ENCODE measurements around the gene KDM4B. TPM values are rescaled to one million over a fixed set of nuclear protein-coding genes. Genes with fewer than 3 reads are reported as not detected.

Gene KDM4B
- total RNA-seq, 1 donor from 2014 or later = 153 TPM

- TF ChIP-seq, protein P1, sequence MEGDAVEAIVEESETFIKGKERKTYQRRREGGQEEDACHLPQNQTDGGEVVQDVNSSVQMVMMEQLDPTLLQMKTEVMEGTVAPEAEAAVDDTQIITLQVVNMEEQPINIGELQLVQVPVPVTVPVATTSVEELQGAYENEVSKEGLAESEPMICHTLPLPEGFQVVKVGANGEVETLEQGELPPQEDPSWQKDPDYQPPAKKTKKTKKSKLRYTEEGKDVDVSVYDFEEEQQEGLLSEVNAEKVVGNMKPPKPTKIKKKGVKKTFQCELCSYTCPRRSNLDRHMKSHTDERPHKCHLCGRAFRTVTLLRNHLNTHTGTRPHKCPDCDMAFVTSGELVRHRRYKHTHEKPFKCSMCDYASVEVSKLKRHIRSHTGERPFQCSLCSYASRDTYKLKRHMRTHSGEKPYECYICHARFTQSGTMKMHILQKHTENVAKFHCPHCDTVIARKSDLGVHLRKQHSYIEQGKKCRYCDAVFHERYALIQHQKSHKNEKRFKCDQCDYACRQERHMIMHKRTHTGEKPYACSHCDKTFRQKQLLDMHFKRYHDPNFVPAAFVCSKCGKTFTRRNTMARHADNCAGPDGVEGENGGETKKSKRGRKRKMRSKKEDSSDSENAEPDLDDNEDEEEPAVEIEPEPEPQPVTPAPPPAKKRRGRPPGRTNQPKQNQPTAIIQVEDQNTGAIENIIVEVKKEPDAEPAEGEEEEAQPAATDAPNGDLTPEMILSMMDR (IDR thresholded peaks at IDR 0.05; ENCODE audit: partially characterized antibody, unreplicated experiment) = no peak
- Mint-ChIP-seq H3K36me3 (ENCODE audit: unreplicated experiment) (no peaks in the 10 kb centered on the region), H3K9me3 (ENCODE audit: unreplicated experiment) (peaks cover 20% of the 10 kb centered on the region), H3K4me1 (ENCODE audit: low read depth, unreplicated experiment) (peaks cover 33% of the 10 kb centered on the region), H3K27ac (ENCODE audit: unreplicated experiment) (peak overlapping the region; percentile 57), H3K27me3 (ENCODE audit: unreplicated experiment) (peaks cover 14% of the 10 kb centered on the region), H3K4me3 (ENCODE audit: unreplicated experiment) (peak overlapping the region; percentile 63)
- DNase-seq = no peak
Measured at GRCh38 chr19:5045956-5046338, 77.0 kb downstream of the KDM4B start.

DNA sequence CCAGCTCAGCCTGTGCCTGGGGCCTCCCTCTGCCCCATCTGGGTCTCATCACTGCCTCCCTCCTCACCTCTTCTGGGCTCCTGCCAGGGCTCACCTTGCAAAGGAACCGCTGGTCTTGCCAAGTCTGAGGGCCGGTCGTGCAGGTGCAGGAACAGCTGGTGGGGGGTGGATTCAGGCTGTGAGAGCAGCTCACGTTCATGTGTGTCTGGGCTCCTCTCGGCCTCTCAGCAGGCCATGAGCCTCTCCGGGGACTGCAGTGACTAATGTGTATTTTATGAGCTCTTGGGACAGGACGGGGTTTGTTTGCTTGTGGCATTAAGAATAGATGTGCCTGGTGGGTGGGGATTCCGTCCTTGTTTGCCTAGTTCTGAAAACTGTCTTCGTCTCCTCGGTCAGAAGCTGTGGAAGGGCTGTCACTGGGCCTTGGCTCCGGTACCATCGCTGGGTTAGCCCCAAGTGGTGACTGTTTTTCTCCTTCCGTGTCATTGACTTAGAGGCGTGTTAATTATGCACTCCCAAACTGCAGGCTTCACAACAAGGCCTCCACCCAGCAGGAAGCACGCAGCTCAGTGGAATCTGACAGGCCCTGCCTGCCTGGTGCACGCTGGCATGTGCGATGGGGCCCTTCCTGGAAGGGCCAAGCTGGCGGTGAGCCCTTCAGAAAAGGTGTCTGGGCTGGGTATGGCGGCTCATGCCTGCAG lies 77.6 kb downstream of the KDM4B start:
- Mint-ChIP-seq H3K9me3 (ENCODE audit: unreplicated experiment) (peaks cover 20% of the 10 kb centered on the region), H3K4me1 (ENCODE audit: low read depth, unreplicated experiment) (peaks cover 33% of the 10 kb centered on the region), H3K4me3 (ENCODE audit: unreplicated experiment) (peak overlapping the region; percentile 77), H3K27ac (ENCODE audit: unreplicated experiment) (peak overlapping the region; percentile 85), H3K36me3 (ENCODE audit: unreplicated experiment) (no peaks in the 10 kb centered on the region), H3K27me3 (ENCODE audit: unreplicated experiment) (peaks cover 17% of the 10 kb centered on the region)
- TF ChIP-seq, protein P1 (IDR thresholded peaks at IDR 0.05; ENCODE audit: partially characterized antibody, unreplicated experiment) = no peak
- DNase-seq = peak; percentile 59

GRCh38 chr19:5047251-5047935 lies 78.5 kb downstream of the KDM4B start:
- TF ChIP-seq, protein P1 (IDR thresholded peaks at IDR 0.05; ENCODE audit: partially characterized antibody, unreplicated experiment) = no peak
- Mint-ChIP-seq H3K27ac (ENCODE audit: unreplicated experiment) (no peak overlapping the region), H3K36me3 (ENCODE audit: unreplicated experiment) (no peaks in the 10 kb centered on the region), H3K9me3 (ENCODE audit: unreplicated experiment) (peaks cover 17% of the 10 kb centered on the region), H3K27me3 (ENCODE audit: unreplicated experiment) (peaks cover 13% of the 10 kb centered on the region), H3K4me1 (ENCODE audit: low read depth, unreplicated experiment) (peaks cover 31% of the 10 kb centered on the region), H3K4me3 (ENCODE audit: unreplicated experiment) (no peak overlapping the region)
- no peak for DNase-seq

DNA sequence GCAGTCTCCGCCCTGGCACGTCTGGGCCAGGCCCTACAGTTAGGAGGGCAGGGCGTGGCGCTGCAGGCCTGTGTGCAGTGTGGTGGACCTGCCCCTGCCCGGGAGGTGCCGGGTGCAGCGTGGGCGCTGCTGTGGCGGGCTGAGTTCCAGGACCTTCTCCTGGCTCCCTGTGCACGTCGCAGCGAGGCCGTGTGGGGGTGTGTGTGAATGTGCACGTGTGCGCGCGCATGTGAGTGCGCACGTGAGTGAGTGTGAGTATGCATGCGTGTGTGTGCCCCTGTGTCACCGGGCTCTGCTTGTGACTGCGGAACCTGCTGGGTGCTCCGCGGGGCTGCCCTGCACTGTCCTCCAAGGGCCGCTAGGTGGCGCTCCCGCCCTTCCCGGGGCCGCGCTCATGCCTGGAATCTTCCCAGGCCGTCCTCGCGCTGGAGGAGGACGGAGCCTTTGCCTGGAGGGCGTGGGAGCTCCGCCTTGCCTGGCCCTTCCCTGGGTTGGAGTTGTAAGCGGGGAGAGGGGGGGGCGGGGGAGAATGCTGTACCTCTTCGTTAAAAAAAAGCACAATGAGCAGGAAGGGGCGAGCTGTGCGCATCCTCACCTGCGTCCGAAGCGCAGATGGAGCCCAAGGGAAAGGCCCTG lies 79.3 kb downstream of the KDM4B start:
- Mint-ChIP-seq H3K4me1 (ENCODE audit: low read depth, unreplicated experiment) (peaks cover 31% of the 10 kb centered on the region), H3K4me3 (ENCODE audit: unreplicated experiment) (no peak overlapping the region), H3K27me3 (ENCODE audit: unreplicated experiment) (peaks cover 12% of the 10 kb centered on the region), H3K36me3 (ENCODE audit: unreplicated experiment) (no peaks in the 10 kb centered on the region), H3K9me3 (ENCODE audit: unreplicated experiment) (peaks cover 17% of the 10 kb centered on the region), H3K27ac (ENCODE audit: unreplicated experiment) (no peak overlapping the region)
- peak; percentile 91 for DNase-seq
- TF ChIP-seq, protein P1 (IDR thresholded peaks at IDR 0.05; ENCODE audit: partially characterized antibody, unreplicated experiment) = peak; percentile 98

Measured in glutamatergic neuron (in vitro differentiated cells).